ENCODE data around the gene PPP4R4. TPM values are rescaled to one million over a fixed set of nuclear protein-coding genes. Genes with fewer than 3 reads are reported as not detected.
A peak's percentile ranks its signal among the peaks of the same experiment; 100 is the strongest.
"Not testable (repeated sequence)": the region's sequence is repeated elsewhere in the genome, so short reads cannot be mapped to it uniquely, and the experiment has no call there.

PPP4R4 gene
- total RNA-seq, 1 experiment from 2014 or later = 8.8 TPM

GRCh38 chr14:94176808-94177207, 2.7 kb downstream of the PPP4R4 start:
- no peak for DNase-seq (ENCODE audit: low read depth)

- DNase-seq (ENCODE audit: low read depth) = no peak
Measured at GRCh38 chr14:94177806-94178205, 3.7 kb downstream of the PPP4R4 start.

GRCh38 chr14:94179244-94179643, 5.1 kb downstream of the PPP4R4 start:
- DNase-seq (ENCODE audit: low read depth) = no peak

GRCh38 chr14:94180655-94181271, 6.6 kb downstream of the PPP4R4 start:
- peak; percentile 75 for DNase-seq (ENCODE audit: low read depth)

- no peak for DNase-seq (ENCODE audit: low read depth)
Measured at GRCh38 chr14:94181835-94182234, 7.7 kb downstream of the PPP4R4 start.

- no peak for DNase-seq (ENCODE audit: low read depth)
Measured at GRCh38 chr14:94192536-94192935, 18.4 kb downstream of the PPP4R4 start.

GRCh38 chr14:94193776-94194175, 19.7 kb downstream of the PPP4R4 start:
- DNase-seq (ENCODE audit: low read depth) = no peak

- no peak for DNase-seq (ENCODE audit: low read depth)
Measured at GRCh38 chr14:94196057-94196456, 21.9 kb downstream of the PPP4R4 start.

- DNase-seq (ENCODE audit: low read depth) = no peak
Measured at GRCh38 chr14:94203473-94204210, 29.5 kb downstream of the PPP4R4 start.

- peak; percentile 86 for DNase-seq (ENCODE audit: low read depth)
Measured at GRCh38 chr14:94213021-94213420, 38.9 kb downstream of the PPP4R4 start.

- no peak for DNase-seq (ENCODE audit: low read depth)
Measured at GRCh38 chr14:94213741-94214140, 39.6 kb downstream of the PPP4R4 start.

GRCh38 chr14:94217116-94217515, 43.0 kb downstream of the PPP4R4 start:
- no peak for DNase-seq (ENCODE audit: low read depth)

GRCh38 chr14:94218198-94218886, 44.2 kb downstream of the PPP4R4 start:
- DNase-seq (ENCODE audit: low read depth) = not testable (repeated sequence)

- DNase-seq (ENCODE audit: low read depth) = no peak
Measured at GRCh38 chr14:94224040-94224439, 49.9 kb downstream of the PPP4R4 start.

- DNase-seq (ENCODE audit: low read depth) = no peak
Measured at GRCh38 chr14:94225460-94226378, 51.6 kb downstream of the PPP4R4 start.

GRCh38 chr14:94227029-94227428, 52.9 kb downstream of the PPP4R4 start:
- no peak for DNase-seq (ENCODE audit: low read depth)

GRCh38 chr14:94237046-94237445, 62.9 kb downstream of the PPP4R4 start:
- no peak for DNase-seq (ENCODE audit: low read depth)

- no peak for DNase-seq (ENCODE audit: low read depth)
Measured at GRCh38 chr14:94237983-94238382, 63.9 kb downstream of the PPP4R4 start.

GRCh38 chr14:94239406-94239805, 65.3 kb downstream of the PPP4R4 start:
- no peak for DNase-seq (ENCODE audit: low read depth)

GRCh38 chr14:94244182-94244581, 70.1 kb downstream of the PPP4R4 start:
- DNase-seq (ENCODE audit: low read depth) = no peak

- peak; percentile 56 for DNase-seq (ENCODE audit: low read depth)
Measured at GRCh38 chr14:94264195-94264594, 90.1 kb downstream of the PPP4R4 start.
